OCI-LY1 (cell line): Measurements from ENCODE around the gene FGFR2.

Experiments
- H2AFZ ChIP-seq: fragments of 200-600 bp; sonication (generic), shearing (Covaris generic); 2 replicates; pipeline ENCODE4 v1.6.0; 2014; ENCODE audit warnings: antibody characterized with exemption, mild to moderate bottlenecking, low read length
- H3F3A ChIP-seq: fragments of 200-600 bp; sonication (generic), shearing (Covaris generic); 2 replicates; pipeline ENCODE4 v1.6.0; 2014; ENCODE audit warnings: mild to moderate bottlenecking, antibody characterized with exemption, low read length, moderate library complexity; ENCODE audit not compliant: insufficient read depth
- H3K27ac ChIP-seq: fragments of 200-600 bp; sonication (generic); 2 replicates; pipeline ENCODE4 v1.5.1; 2014; ENCODE audit warnings: low read length, mixed run types, mild to moderate bottlenecking, low read depth; ENCODE audit not compliant: poor library complexity, severe bottlenecking
- H3K27me3 ChIP-seq: fragments of 200-600 bp; sonication (generic); 2 replicates; pipeline ENCODE4 v1.6.0; 2014; ENCODE audit warnings: antibody characterized with exemption, mild to moderate bottlenecking, low read length, moderate library complexity; ENCODE audit not compliant: insufficient read depth
- H3K36me3 ChIP-seq: fragments of 200-600 bp; sonication (generic); 2 replicates; pipeline ENCODE4 v1.6.1; 2014; ENCODE audit warnings: mild to moderate bottlenecking, antibody characterized with exemption, low read length, moderate library complexity, mixed read lengths; ENCODE audit not compliant: insufficient read depth
- H3K4me1 ChIP-seq: fragments of 200-600 bp; sonication (generic); 2 replicates; pipeline ENCODE4 v1.5.1; 2014; ENCODE audit warnings: mild to moderate bottlenecking, low read length, moderate library complexity; ENCODE audit not compliant: insufficient read depth, severe bottlenecking
- H3K4me2 ChIP-seq: fragments of 200-600 bp; sonication (generic), shearing (Covaris generic); 2 replicates; pipeline ENCODE4 v1.6.1; 2014; ENCODE audit warnings: low read length
- H3K4me3 ChIP-seq: fragments of 200-600 bp; sonication (generic); 2 replicates; pipeline ENCODE4 v1.5.1; 2014; ENCODE audit warnings: low read length, low read depth, mild to moderate bottlenecking, mixed read lengths; ENCODE audit not compliant: poor library complexity, severe bottlenecking
- H3K79me2 ChIP-seq: fragments of 200-600 bp; shearing (Covaris generic); 2 replicates; pipeline ENCODE4 v1.6.1; 2016; ENCODE audit warnings: mixed run types, low read length, mixed read lengths; ENCODE audit not compliant: insufficient read depth
- H3K9ac ChIP-seq: fragments of 200-600 bp; sonication (generic), shearing (Covaris generic); 2 replicates; pipeline ENCODE4 v1.6.1; 2014; ENCODE audit warnings: mild to moderate bottlenecking, low read length, mixed read lengths
- H3K9me2 ChIP-seq: fragments of 200-600 bp; sonication (generic), shearing (Covaris generic); 2 replicates; pipeline ENCODE4 v1.6.1; 2014; ENCODE audit warnings: low read depth, mild to moderate bottlenecking, low read length, mixed read lengths
- H3K9me3 ChIP-seq: fragments of 200-600 bp; shearing (Covaris generic); 2 replicates; pipeline ENCODE4 v1.6.1; 2014; ENCODE audit warnings: low read length, mixed read lengths
- H4K20me1 ChIP-seq: fragments of 200-600 bp; sonication (generic), shearing (Covaris generic); 2 replicates; pipeline ENCODE4 v1.6.0; 2016; ENCODE audit warnings: mild to moderate bottlenecking, low read length; ENCODE audit not compliant: insufficient read depth
- EZH2 ChIP-seq: fragments of 200-600 bp; sonication (generic), shearing (Covaris generic); IDR thresholded peaks from 2 replicates; pipeline ENCODE4 v1.8.0; 2017; ENCODE audit warnings: borderline replicate concordance, mixed run types, mild to moderate bottlenecking, antibody characterized with exemption, low read length, moderate library complexity, mixed read lengths
- TF ChIP-seq, protein P1 (sequence below): fragments of 200-600 bp; sonication (generic), shearing (Covaris generic); IDR thresholded peaks from 2 replicates; pipeline ENCODE4 v1.5.1; 2017; ENCODE audit warnings: mild to moderate bottlenecking, antibody characterized with exemption, low read length, moderate library complexity, mixed read lengths

The FGFR2 gene

DNA sequence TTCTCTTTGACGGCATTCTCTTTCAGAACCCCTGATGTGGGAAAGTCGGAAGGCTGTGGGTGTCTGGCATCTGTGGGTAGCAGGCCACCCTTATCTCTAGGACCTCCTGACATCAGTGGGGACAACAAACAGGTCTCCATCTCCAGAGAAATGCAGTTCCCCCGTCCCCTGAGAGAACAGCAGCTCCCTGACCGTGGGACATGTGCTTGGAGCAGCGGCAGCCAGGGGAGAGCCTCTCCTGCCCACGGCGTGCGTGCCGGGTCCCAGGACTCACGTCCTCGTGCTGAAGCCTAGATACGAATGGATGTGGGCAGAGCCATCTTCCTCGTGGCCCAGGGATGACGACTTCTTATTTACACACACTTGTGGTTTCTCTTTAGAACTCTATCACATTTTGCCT, 133.0 kb downstream of the FGFR2 start:
- no peaks in the 10 kb centered on the region for H3K9me2 ChIP-seq
- no peaks in the 10 kb centered on the region for H4K20me1 ChIP-seq
- H3K9ac ChIP-seq: no peak overlapping the region
- no peak overlapping the region for H3K27ac ChIP-seq
- H3K36me3 ChIP-seq: no peaks in the 10 kb centered on the region
- no peaks in the 10 kb centered on the region for H3K9me3 ChIP-seq
- no peaks in the 10 kb centered on the region for H3K4me1 ChIP-seq
- no peaks in the 10 kb centered on the region for H3F3A ChIP-seq
- TF ChIP-seq, protein P1, sequence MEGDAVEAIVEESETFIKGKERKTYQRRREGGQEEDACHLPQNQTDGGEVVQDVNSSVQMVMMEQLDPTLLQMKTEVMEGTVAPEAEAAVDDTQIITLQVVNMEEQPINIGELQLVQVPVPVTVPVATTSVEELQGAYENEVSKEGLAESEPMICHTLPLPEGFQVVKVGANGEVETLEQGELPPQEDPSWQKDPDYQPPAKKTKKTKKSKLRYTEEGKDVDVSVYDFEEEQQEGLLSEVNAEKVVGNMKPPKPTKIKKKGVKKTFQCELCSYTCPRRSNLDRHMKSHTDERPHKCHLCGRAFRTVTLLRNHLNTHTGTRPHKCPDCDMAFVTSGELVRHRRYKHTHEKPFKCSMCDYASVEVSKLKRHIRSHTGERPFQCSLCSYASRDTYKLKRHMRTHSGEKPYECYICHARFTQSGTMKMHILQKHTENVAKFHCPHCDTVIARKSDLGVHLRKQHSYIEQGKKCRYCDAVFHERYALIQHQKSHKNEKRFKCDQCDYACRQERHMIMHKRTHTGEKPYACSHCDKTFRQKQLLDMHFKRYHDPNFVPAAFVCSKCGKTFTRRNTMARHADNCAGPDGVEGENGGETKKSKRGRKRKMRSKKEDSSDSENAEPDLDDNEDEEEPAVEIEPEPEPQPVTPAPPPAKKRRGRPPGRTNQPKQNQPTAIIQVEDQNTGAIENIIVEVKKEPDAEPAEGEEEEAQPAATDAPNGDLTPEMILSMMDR: no peak
- no peak for TF ChIP-seq EZH2
- H3K4me3 ChIP-seq: no peak overlapping the region
- H3K4me2 ChIP-seq: no peak overlapping the region
- H2AFZ ChIP-seq: no peak overlapping the region
- H3K27me3 ChIP-seq: no peaks in the 10 kb centered on the region
- H3K79me2 ChIP-seq: no peaks in the 10 kb centered on the region

DNA sequence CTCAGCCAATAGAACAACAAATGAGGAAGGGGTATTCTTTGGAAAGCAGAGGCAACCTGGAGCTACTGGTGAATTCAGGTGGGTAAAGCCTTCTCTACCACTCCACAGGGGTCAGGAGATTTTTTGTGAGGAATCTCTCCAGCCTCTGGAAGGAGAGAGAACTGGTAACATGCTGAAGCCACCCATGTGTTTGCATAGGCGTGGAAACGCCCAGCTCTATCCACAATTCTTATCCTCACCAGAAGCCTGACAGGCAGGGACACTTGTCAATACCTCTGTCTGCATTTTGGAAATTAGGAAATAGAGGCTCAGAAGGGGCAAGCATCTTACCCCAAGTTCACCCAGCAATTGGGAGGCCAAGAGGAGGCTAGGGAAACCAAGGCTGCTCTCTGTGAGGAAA, 133.7 kb downstream of the FGFR2 start:
- Histone ChIP-seq H3K79me2 (no peaks in the 10 kb centered on the region), H3K4me2 (no peak overlapping the region), H3K9me3 (no peaks in the 10 kb centered on the region), H3K36me3 (no peaks in the 10 kb centered on the region), H3K4me3 (no peak overlapping the region), H3K9me2 (no peaks in the 10 kb centered on the region), H4K20me1 (no peaks in the 10 kb centered on the region), H3F3A (no peaks in the 10 kb centered on the region), H3K27me3 (no peaks in the 10 kb centered on the region), H3K27ac (no peak overlapping the region), H2AFZ (no peak overlapping the region), H3K4me1 (no peaks in the 10 kb centered on the region), H3K9ac (no peak overlapping the region)
- no peak for TF ChIP-seq EZH2
- TF ChIP-seq, protein P1: no peak

DNA sequence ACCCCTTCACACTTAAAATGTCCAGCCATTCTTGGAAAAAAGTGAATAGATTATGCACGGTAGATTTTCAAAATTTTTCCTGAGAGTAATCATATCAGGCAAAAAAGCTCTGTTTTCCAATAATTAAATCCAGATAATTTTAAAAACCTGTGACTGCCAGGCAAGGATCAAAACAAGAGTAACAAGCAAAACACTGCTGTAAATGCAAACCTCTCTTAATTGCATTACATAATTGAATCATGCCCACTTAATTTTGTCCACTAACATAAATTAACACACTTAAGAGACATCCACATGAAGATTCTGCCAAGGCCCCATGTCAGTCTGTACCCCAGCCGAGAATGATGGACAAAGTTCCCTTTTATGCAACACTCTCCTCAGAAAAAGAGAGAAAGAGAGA, 135.3 kb downstream of the FGFR2 start:
- Histone ChIP-seq H3K36me3 (no peaks in the 10 kb centered on the region), H3K27me3 (no peaks in the 10 kb centered on the region), H3K4me3 (no peak overlapping the region), H3K79me2 (no peaks in the 10 kb centered on the region), H2AFZ (no peak overlapping the region), H3K9ac (no peak overlapping the region), H3K27ac (no peak overlapping the region), H4K20me1 (no peaks in the 10 kb centered on the region), H3K4me2 (no peak overlapping the region), H3F3A (no peaks in the 10 kb centered on the region), H3K9me2 (no peaks in the 10 kb centered on the region), H3K4me1 (no peaks in the 10 kb centered on the region), H3K9me3 (no peaks in the 10 kb centered on the region)
- no peak for TF ChIP-seq EZH2
- TF ChIP-seq, protein P1: no peak
